Activated CD4-positive, alpha-beta memory T cell treated with anti-CD3 and anti-CD28 coated beads, Interleukin-2, amount 10 ng/mL, durations not matched to agents 7 days and 5 days (primary cell): Measurements from ENCODE around the gene RNF222. TPM values are rescaled to one million over a fixed set of nuclear protein-coding genes. Genes with fewer than 3 reads are reported as not detected.

Experiments used
- CTCF ChIA-PET: fragments of 350-600 bp; sonication (Branson Sonifier 250); formaldehyde crosslinking; loops from one replicate; lab custom pipeline; 2021; ENCODE audit warnings: antibody characterized with exemption, inconsistent platforms; lab: Charles Lee
- POLR2A ChIA-PET: fragments of 350-600 bp; sonication (Branson Sonifier 250); formaldehyde crosslinking; loops from one replicate; lab custom pipeline; 2021; ENCODE audit warnings: antibody characterized with exemption; lab: Charles Lee
- DNase-seq: peaks from one replicate; pipeline ENCODE4 v3.0.0-alpha.2; 2020
- H3K27ac Mint-ChIP-seq: one replicate; pipeline ENCODE4 v1.8.0; 2021; ENCODE audit warnings: mild to moderate bottlenecking, mixed read lengths
- H3K27me3 Mint-ChIP-seq: one replicate; pipeline ENCODE4 v1.8.0; 2021; ENCODE audit warnings: mixed read lengths
- H3K36me3 Mint-ChIP-seq: one replicate; pipeline ENCODE4 v1.8.0; 2021; ENCODE audit warnings: low read depth, mixed read lengths
- H3K4me1 Mint-ChIP-seq: one replicate; pipeline ENCODE4 v1.8.0; 2021; ENCODE audit warnings: mixed read lengths
- H3K4me3 Mint-ChIP-seq: one replicate; pipeline ENCODE4 v1.8.0; 2021; ENCODE audit warnings: mild to moderate bottlenecking, mixed read lengths
- H3K9me3 Mint-ChIP-seq: one replicate; pipeline ENCODE4 v1.8.0; 2021; ENCODE audit warnings: mixed read lengths
- total RNA-seq, 2 experiments: library from RNA; stranded (reverse); gene quantifications; one replicate each; pipeline ENCODE4 v1.2.3, GENCODE V29; 2021

Gene RNF222
- total RNA-seq, 2 experiments from 2014 or later = 0.18 TPM; not detected in 1

DNA sequence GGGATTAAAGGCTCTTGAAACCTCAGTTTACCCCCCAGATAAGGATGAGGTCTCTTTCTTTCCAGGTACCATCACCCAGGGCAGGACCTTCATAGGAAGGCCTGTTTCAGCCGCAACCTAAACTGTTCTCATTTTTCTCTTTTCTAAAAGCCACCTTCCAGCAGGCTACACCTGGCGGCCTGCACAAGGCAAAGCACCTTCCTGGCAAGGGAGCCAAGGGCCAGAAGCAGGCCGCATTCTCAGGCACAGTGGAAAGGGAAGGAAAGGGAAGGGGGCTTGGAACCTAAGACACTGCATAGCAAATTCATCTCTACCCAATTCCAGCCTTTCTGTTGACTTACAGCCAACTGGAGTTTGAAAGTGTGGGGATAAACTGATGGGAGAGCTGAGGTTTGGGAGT, 29.2 kb upstream of the RNF222 start:
- ChIA-PET CTCF (interaction anchor here (1.4 to 2.7 kb wide), 2 partner anchors 17 to 319 kb away, joined by 3 to 11 read pairs; no protein-coding TSS in a partner anchor), POLR2A (no interaction called here)
- no peak overlapping the region for H3K4me3 Mint-ChIP-seq
- H3K9me3 Mint-ChIP-seq = no peaks in the 10 kb centered on the region
- no peak for DNase-seq
- no peak overlapping the region for H3K27ac Mint-ChIP-seq
- no peaks in the 10 kb centered on the region for H3K36me3 Mint-ChIP-seq
- no peaks in the 10 kb centered on the region for H3K4me1 Mint-ChIP-seq
- H3K27me3 Mint-ChIP-seq = peaks cover 21% of the 10 kb centered on the region

DNA sequence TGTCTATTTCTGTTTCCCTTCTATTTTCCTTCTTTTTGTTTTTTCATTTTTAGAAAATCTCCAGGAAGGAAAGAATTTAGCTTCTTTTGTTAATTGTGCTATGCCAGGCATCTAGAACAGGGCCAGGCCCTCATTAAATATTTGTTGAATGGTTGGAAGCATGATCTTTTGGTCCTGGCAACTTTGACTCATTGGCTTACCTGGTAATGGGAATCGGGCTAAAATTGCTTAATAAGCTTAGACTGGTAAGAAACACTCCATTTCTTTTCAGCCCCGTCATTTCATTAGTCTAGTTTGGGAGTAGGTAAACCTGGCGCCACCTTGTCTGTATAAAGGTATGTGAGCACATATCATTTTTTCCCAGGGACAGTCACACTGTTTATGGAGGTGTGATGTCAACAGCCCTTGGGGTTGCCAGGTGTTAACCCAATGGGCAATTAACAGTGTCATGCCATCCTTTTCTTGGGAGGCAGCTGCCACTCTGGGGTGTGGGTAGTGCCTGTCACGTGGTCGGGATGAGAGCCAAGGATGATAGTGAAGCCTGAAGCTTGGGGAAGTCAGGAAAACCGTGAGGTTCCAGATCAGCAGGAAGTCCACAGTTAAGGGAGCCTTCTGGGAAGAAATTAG, 28.6 kb upstream of the RNF222 start:
- Mint-ChIP-seq H3K9me3 (no peaks in the 10 kb centered on the region), H3K4me3 (no peak overlapping the region), H3K4me1 (no peaks in the 10 kb centered on the region), H3K27me3 (peaks cover 25% of the 10 kb centered on the region), H3K27ac (no peak overlapping the region), H3K36me3 (no peaks in the 10 kb centered on the region)
- DNase-seq = no peak
- ChIA-PET CTCF (interaction anchor here (1.4 to 2.7 kb wide), 2 partner anchors 16 to 320 kb away, joined by 3 to 11 read pairs; no protein-coding TSS in a partner anchor), POLR2A (interaction anchor here (0.7 kb wide), 1 partner anchor 42 kb away, joined by 3 read pairs; no protein-coding TSS in a partner anchor)

DNA sequence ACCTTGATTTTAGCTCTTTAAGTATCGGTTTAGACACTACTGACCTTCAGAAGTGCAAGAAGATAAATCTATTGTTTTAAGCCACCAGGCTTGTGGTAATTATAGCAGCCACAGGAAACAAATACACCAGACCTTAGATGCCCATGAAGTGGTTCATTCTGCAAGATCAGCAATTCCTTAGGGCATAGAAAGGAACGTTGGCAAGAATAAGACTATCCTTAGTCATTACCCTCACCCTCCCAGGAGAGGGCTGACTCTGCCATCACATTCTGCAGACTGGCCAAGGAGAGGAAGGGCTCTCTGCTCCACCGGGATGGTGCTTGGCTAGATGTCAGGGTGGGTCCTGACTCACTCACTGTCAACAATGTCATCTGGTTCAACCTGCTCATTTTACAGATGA, 23.9 kb upstream of the RNF222 start:
- Mint-ChIP-seq H3K9me3 (no peaks in the 10 kb centered on the region), H3K36me3 (no peaks in the 10 kb centered on the region), H3K27ac (no peak overlapping the region), H3K27me3 (peaks cover 55% of the 10 kb centered on the region), H3K4me3 (no peak overlapping the region), H3K4me1 (no peaks in the 10 kb centered on the region)
- no peak for DNase-seq
- POLR2A ChIA-PET = no interaction called here
- CTCF ChIA-PET = interaction anchor here (3.9 kb wide), 1 partner anchor 11 kb away, joined by 25 read pairs; no protein-coding TSS in a partner anchor

DNA sequence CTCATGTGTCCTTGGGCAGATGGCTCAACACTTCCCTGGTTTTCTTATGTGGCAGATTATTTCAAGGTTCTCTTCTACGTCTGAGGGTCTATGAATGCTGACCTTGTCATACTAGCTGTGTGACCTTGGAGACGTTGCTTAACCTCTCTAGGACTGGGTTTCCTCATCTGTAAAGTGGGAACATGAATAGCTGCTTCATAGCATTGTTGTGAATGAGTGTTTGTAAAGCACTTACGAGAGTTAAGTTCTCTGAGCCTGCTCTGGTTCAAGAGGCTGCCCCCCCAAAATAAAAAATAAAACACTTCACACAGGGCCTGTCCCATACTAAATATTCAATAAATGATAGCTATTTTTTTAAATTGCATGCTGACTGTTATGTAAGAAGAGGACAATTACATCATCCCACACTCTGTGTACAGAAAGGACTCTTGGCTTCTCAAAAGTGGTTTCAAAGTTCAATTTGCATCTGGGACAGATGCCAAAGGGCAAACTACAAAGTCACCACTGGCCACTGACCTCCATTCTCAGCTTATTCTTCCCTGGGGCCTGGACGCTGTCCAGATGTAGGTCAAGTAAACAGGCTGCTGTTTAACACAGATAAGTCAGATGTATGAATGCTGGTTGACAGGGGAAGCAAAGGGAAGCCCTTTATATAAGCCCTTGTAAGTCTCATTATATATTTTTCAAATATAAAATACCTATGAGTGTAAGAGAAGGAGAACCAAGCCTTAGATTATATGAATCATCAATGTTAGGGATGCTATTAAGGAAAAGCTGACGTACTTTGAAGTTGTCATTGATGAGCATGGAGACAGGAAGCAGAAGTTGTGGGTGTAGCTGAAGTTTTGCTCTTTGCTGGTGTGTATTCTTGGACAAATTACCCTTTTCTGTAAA, 22.7 kb upstream of the RNF222 start:
- Mint-ChIP-seq H3K9me3 (no peaks in the 10 kb centered on the region), H3K27ac (no peak overlapping the region), H3K4me3 (no peak overlapping the region), H3K4me1 (no peaks in the 10 kb centered on the region), H3K27me3 (peaks cover 63% of the 10 kb centered on the region), H3K36me3 (no peaks in the 10 kb centered on the region)
- ChIA-PET POLR2A (interaction anchor here (1.1 kb wide), 1 partner anchor 37 kb away, joined by 3 read pairs; no protein-coding TSS in a partner anchor), CTCF (interaction anchor here (0.7 to 3.9 kb wide), 3 partner anchors 10 to 326 kb away, joined by 3 to 25 read pairs (median 4); no protein-coding TSS in a partner anchor)
- no peak for DNase-seq

DNA sequence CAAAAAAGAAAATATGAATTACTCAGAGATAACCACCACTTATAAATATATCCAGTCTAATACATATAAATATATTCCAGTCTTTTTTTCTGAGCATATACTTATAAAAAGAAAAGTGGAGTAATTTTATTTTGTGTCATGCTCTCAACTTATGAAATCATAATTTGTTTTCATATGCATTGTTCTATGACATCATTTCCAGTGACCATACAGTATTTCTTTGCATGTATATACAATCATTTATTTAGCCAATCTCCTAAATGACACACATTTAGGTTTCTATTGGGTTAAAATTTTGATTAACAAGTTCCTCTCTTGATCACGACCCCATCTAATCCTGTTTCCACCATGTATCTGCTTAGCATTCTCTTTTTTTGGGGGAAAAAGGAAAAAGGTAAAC, 21.7 kb upstream of the RNF222 start:
- H3K4me3 Mint-ChIP-seq = no peak overlapping the region
- no peak overlapping the region for H3K27ac Mint-ChIP-seq
- no peaks in the 10 kb centered on the region for H3K9me3 Mint-ChIP-seq
- H3K36me3 Mint-ChIP-seq = no peaks in the 10 kb centered on the region
- peaks cover 65% of the 10 kb centered on the region for H3K27me3 Mint-ChIP-seq
- ChIA-PET POLR2A (interaction anchor here (1.1 kb wide), 1 partner anchor 36 kb away, joined by 3 read pairs; no protein-coding TSS in a partner anchor), CTCF (interaction anchor here (3.9 kb wide), 1 partner anchor 9 kb away, joined by 25 read pairs; no protein-coding TSS in a partner anchor)
- no peaks in the 10 kb centered on the region for H3K4me1 Mint-ChIP-seq
- DNase-seq = no peak

DNA sequence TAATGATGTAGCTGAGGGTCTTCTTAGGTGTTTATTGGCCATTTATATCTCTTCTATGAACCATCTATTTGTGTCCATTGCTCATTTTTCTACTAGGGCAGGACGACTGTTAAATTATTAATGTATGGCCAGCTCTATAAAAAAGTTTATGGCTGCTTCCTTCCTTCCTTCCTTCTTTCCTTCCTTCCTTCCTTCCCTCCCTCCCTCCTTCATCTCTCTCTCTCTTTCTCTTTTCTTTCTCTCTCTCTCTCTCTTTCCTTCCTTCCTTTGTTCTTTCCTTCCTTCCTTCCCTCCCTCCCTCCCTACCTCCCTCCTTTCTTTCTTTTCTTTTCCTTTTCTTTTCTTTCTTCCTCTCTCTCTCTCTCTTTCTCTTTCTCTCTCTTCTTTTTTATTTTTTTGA, 20.8 kb upstream of the RNF222 start:
- Mint-ChIP-seq H3K4me3 (no peak overlapping the region), H3K36me3 (no peaks in the 10 kb centered on the region), H3K27ac (no peak overlapping the region), H3K9me3 (no peaks in the 10 kb centered on the region), H3K4me1 (peaks cover 3% of the 10 kb centered on the region), H3K27me3 (peaks cover 58% of the 10 kb centered on the region)
- CTCF ChIA-PET = interaction anchor here (3.9 kb wide), 1 partner anchor 8 kb away, joined by 25 read pairs; no protein-coding TSS in a partner anchor
- POLR2A ChIA-PET = no interaction called here
- no peak for DNase-seq

DNA sequence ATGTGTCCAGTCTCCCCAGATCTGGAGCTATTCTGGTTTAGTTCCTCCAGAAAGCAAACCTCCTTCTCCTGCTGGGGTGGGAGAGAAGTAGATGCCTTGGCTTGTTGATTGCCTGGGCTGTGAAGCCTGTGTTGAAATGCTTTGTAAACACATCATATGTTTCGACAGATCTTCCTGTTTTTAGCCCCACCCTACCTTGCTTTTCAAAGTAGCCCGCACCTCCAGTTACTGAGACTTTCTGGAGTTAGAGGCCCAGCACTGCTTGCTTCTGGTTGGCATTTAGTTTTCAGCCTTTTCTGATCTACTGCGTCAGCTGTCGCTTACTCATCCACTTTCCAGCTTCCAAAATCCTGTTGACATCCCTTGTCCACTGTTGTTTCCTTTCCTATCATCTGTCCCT, 20.2 kb upstream of the RNF222 start:
- H3K9me3 Mint-ChIP-seq = no peaks in the 10 kb centered on the region
- no peaks in the 10 kb centered on the region for H3K36me3 Mint-ChIP-seq
- DNase-seq = no peak
- peaks cover 57% of the 10 kb centered on the region for H3K27me3 Mint-ChIP-seq
- no peak overlapping the region for H3K27ac Mint-ChIP-seq
- ChIA-PET CTCF (interaction anchor here (3.9 kb wide), 1 partner anchor 8 kb away, joined by 25 read pairs; no protein-coding TSS in a partner anchor), POLR2A (no interaction called here)
- peaks cover 10% of the 10 kb centered on the region for H3K4me1 Mint-ChIP-seq
- no peak overlapping the region for H3K4me3 Mint-ChIP-seq

DNA sequence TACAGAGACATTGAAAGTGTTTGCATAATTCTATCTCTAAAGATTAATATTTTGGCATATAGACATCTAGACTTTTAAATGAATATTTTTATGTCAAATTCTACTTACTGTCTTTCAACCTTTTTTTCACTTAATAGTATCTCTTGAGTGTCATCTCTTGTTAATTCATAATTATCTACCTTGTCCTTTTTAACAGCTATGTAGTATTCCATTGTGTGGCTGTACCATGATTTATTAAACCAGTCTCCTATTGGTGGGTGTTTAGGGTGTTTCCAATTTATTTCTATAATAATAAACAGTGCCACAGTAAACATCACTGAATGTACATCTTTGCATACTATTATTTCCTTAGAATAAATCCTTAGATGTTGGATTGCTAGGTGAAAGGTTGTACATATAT, 16.3 kb upstream of the RNF222 start:
- H3K4me1 Mint-ChIP-seq = peaks cover 29% of the 10 kb centered on the region
- no peak overlapping the region for H3K4me3 Mint-ChIP-seq
- CTCF ChIA-PET = no interaction called here
- H3K36me3 Mint-ChIP-seq = no peaks in the 10 kb centered on the region
- no peaks in the 10 kb centered on the region for H3K9me3 Mint-ChIP-seq
- peaks cover 39% of the 10 kb centered on the region for H3K27me3 Mint-ChIP-seq
- H3K27ac Mint-ChIP-seq = no peak overlapping the region
- POLR2A ChIA-PET = no interaction called here
- no peak for DNase-seq

DNA sequence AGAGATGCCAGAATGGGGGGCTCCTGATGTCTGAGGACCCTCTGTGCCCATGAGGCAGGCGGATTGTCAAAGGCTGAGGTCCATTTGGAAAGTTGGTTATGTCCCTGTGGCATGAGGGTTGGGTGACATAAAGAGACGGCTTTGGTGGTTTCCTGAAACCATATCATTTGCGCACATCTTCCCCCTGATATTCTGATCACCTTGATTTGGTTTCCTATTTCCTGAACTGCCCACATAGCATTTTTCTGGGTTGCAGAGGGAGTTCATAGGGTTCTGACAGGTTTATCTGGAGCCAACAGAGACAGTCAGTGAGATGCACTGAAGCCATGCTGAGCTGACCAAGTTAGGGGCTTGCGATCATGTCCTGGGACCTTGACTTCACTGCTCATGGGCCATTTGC, 15.7 kb upstream of the RNF222 start:
- Mint-ChIP-seq H3K4me1 (peaks cover 32% of the 10 kb centered on the region), H3K4me3 (no peak overlapping the region), H3K27ac (no peak overlapping the region), H3K9me3 (no peaks in the 10 kb centered on the region), H3K36me3 (no peaks in the 10 kb centered on the region), H3K27me3 (peaks cover 38% of the 10 kb centered on the region)
- ChIA-PET CTCF (no interaction called here), POLR2A (no interaction called here)
- DNase-seq = no peak

DNA sequence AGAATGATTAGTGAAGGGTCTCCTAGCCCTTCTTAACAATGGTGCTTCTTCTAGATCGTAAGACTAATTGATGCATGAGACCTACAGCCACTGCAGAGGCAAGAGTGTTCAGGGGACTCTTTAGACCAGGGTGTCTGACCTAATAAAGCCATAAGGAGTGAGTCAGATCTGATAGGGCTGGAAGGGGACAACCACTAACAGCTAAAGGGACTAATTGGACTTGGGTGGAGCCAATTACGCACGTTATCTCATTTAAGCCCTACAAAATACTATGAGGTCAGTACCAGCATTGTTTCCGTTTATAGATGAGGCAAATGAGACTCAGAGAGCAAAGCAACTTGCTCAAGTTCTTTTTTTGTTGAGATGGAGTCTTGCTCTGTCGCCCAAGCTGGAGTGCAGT, 14.5 kb upstream of the RNF222 start:
- H3K4me3 Mint-ChIP-seq = no peak overlapping the region
- POLR2A ChIA-PET = interaction anchor here (0.7 to 1.3 kb wide), 2 partner anchors 23 to 25 kb away, joined by 3 read pairs; partner anchors contain the start of gene NDEL1
- CTCF ChIA-PET = interaction anchor here (0.5 to 1.5 kb wide), 2 partner anchors 239 to 319 kb away, joined by 3 to 4 read pairs; no protein-coding TSS in a partner anchor
- no peaks in the 10 kb centered on the region for H3K9me3 Mint-ChIP-seq
- H3K4me1 Mint-ChIP-seq = peaks cover 35% of the 10 kb centered on the region
- H3K36me3 Mint-ChIP-seq = no peaks in the 10 kb centered on the region
- no peak for DNase-seq
- H3K27ac Mint-ChIP-seq = no peak overlapping the region
- peaks cover 29% of the 10 kb centered on the region for H3K27me3 Mint-ChIP-seq

DNA sequence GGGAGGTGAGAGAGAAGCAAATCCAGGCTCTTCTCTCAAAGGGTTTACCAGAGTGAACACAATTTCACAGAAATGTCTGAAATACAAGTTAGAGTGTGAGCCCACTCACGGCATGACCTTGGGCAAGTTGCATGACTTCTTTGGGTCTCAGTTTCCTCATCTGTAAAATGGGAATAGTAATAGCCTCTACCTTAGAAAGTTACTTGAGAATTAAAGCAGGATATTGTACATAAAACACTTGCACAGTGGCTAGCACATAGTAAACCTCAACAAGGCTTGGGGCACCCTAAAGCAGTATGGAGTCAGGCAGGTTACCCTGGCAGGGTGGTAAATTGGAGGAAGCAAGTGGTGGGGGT, 13.2 kb upstream of the RNF222 start:
- no peak overlapping the region for H3K4me3 Mint-ChIP-seq
- ChIA-PET CTCF (interaction anchor here (0.6 to 3.4 kb wide), 20 partner anchors 9 to 574 kb away, joined by 3 to 30 read pairs (median 5); partner anchors contain the start of genes KRABD2, NDEL1 and RNF222), POLR2A (interaction anchor here (0.6 to 1.3 kb wide), 4 partner anchors 16 to 335 kb away, joined by 3 to 5 read pairs (median 3); partner anchors contain the start of gene NDEL1)
- H3K27ac Mint-ChIP-seq = no peak overlapping the region
- no peaks in the 10 kb centered on the region for H3K36me3 Mint-ChIP-seq
- peaks cover 35% of the 10 kb centered on the region for H3K4me1 Mint-ChIP-seq
- H3K9me3 Mint-ChIP-seq = no peaks in the 10 kb centered on the region
- no peak for DNase-seq
- H3K27me3 Mint-ChIP-seq = peaks cover 17% of the 10 kb centered on the region

DNA sequence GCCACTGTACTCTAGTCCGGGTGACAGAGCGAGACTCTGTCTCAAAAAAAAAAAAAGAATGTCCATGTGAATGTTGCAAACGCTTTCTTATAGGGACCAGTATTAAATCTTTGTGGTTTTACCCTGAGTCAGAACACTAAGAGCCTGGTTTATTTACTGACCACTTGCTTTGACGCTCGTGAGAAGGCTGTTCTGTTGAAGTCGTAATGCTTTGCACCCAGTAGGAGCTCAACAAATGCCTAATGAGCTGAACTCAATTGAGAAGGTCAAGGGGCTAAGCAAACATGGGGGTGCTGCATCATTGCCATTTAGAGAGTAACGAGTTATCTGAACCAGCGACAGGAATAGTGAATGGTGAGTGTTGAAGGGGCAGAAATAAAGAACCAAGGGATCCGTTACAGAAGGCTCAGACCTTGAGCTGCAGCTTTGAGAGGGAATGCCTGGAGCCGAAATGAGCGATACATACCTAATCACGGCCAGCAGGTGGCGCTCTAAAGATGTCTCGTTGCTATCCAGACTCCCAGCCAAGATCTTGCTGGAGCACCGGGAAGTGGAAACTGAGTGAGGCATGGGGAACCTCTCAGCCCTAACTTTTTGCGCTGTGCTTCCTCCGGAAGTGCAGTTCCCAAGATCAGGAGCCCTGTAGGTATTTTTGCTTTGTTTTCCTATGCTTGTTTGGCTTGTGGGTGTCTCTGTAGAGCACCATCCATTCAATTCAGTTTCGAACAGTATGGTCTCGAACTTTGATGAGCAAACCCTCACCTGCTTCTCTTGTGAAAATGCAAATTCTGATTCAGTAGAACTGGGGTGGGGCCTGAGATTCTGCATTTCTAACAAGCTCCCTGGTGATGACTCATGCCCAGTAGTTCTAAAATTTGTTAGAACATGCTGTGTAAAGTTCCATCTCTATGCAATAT, 12.6 kb upstream of the RNF222 start:
- Mint-ChIP-seq H3K4me3 (no peak overlapping the region), H3K4me1 (peaks cover 35% of the 10 kb centered on the region), H3K27ac (no peak overlapping the region), H3K9me3 (no peaks in the 10 kb centered on the region), H3K27me3 (peaks cover 17% of the 10 kb centered on the region), H3K36me3 (no peaks in the 10 kb centered on the region)
- DNase-seq = peak; percentile 77
- CTCF ChIA-PET = interaction anchor here (0.6 to 3.4 kb wide), 32 partner anchors 10 to 587 kb away, joined by 3 to 30 read pairs (median 4); partner anchors contain the start of genes KRABD2, NDEL1 and RNF222
- POLR2A ChIA-PET = interaction anchor here (0.6 to 1.3 kb wide), 7 partner anchors 15 to 379 kb away, joined by 3 to 5 read pairs (median 3); partner anchors contain the start of gene NDEL1
